C4-2B (cell line): ENCODE data around the gene SNCA.

Experiments
- CTCF ChIP-seq: fragments of 450-650 bp; conservative IDR thresholded peaks from 2 replicates; pipeline ENCODE4 v1.5.1; 2017; ENCODE audit warnings: mild to moderate bottlenecking
- ZFX ChIP-seq: fragments of 450-650 bp; IDR thresholded peaks from 2 replicates; pipeline ENCODE4 v1.6.1; 2017

DNA sequence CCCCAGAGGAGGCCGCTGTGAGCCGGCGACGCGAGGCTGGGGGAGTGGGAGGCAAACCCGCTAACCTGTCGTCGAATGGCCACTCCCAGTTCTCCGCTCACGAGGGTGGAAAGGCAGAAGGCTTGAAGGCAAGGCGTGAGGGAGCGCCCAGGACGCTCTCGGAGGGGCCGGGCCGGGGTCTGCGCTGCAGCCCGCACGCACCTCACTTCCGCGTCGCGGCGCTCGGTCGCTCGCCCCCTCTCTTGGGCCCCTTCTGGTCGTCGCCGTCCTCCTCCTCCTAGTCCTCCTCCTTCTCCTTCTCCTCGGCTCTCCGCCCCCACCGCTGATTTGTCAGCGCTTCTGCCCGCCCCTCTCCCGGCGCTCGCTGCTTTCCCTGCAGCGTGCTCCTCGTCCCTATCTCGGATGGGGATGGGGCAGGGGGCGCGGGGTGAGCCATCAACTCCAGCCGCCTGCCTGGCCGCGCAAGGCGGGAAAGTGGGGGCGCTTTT, at the start of gene SNCA:
- TF ChIP-seq CTCF (no peak), ZFX (no peak)
